VCaP (cell line): ENCODE results near the gene FBN1.

Source experiments
- H3K27ac ChIP-seq: fragments of 450-650 bp; 2 replicates; pipeline ENCODE4 v1.5.1; 2017
- CTCF ChIP-seq: fragments of 450-650 bp; conservative IDR thresholded peaks from 2 replicates; pipeline ENCODE4 v1.5.1; 2017; ENCODE audit warnings: mild to moderate bottlenecking, moderate library complexity

FBN1 gene

GRCh38 chr15:48622237-48622636, 23.3 kb downstream of the FBN1 start:
- H3K27ac ChIP-seq: no peak overlapping the region
- no peak for TF ChIP-seq CTCF

GRCh38 chr15:48619446-48619845, 26.1 kb downstream of the FBN1 start:
- TF ChIP-seq CTCF: no peak
- H3K27ac ChIP-seq: no peak overlapping the region

- no peak for TF ChIP-seq CTCF
- H3K27ac ChIP-seq: no peak overlapping the region
Measured at GRCh38 chr15:48617619-48618018, 27.9 kb downstream of the FBN1 start.

- TF ChIP-seq CTCF: no peak
- H3K27ac ChIP-seq: no peak overlapping the region
Measured at GRCh38 chr15:48616216-48616615, 29.3 kb downstream of the FBN1 start.

GRCh38 chr15:48614051-48614450, 31.5 kb downstream of the FBN1 start:
- no peak overlapping the region for H3K27ac ChIP-seq
- no peak for TF ChIP-seq CTCF

- TF ChIP-seq CTCF: no peak
- H3K27ac ChIP-seq: no peak overlapping the region
Measured at GRCh38 chr15:48609486-48609885, 36.0 kb downstream of the FBN1 start.

GRCh38 chr15:48607846-48608245, 37.7 kb downstream of the FBN1 start:
- no peak overlapping the region for H3K27ac ChIP-seq
- TF ChIP-seq CTCF: no peak

GRCh38 chr15:48604567-48604966, 40.9 kb downstream of the FBN1 start:
- H3K27ac ChIP-seq: no peak overlapping the region
- no peak for TF ChIP-seq CTCF
